HepG2 (cell line): ENCODE results near the gene PSMA7. TPM values are rescaled to one million over a fixed set of nuclear protein-coding genes. Genes with fewer than 3 reads are reported as not detected.

ENCODE experiments used
- ATAC-seq: fragments of 200-7000 bp; cut with Tn5 transposase; 3 replicates; pipeline ENCODE4 v1.9.1; 2020; ENCODE audit warnings: mild to moderate bottlenecking, moderate library complexity
- BruUV-seq: library from RNA; stranded (reverse); fragments of 400-500 nt; replicated peaks from 2 replicates; lab custom pipeline; 2021; lab: Mats Ljungman, UMichigan
- CTCF ChIA-PET: fragments of 300-600 bp; formaldehyde crosslinking; extraction: SDS; loops from one replicate; lab custom pipeline; 2021; ENCODE audit warnings: low total read pairs, inconsistent platforms, low intra/inter-chr PET ratio; lab: Yijun Ruan, JAX
- POLR2A ChIA-PET: fragments of 350-600 bp; sonication (Branson Sonifier 250); formaldehyde crosslinking; loops from one replicate; lab custom pipeline; 2020; ENCODE audit warnings: antibody characterized with exemption, inconsistent platforms; lab: Yijun Ruan, JAX
- DNase-seq: peaks from one replicate; pipeline ENCODE4 v3.0.0-alpha.2; 2015; ENCODE audit warnings: low spot score
- FAIRE-seq: peaks from 3 replicates; lab custom pipeline; 2011; peaks lifted over from hg19 to GRCh38; lab: Jason Lieb, UNC
- H2AFZ ChIP-seq: one replicate; pipeline ENCODE4 v1.6.1; 2011; ENCODE audit warnings: low read length, inconsistent platforms
- H3K27ac ChIP-seq: fragments of 300-600 bp; 3 replicates; pipeline ENCODE4 v1.8.0; 2011; ENCODE audit warnings: mixed run types, mild to moderate bottlenecking, mixed read lengths, low read length, inconsistent platforms; ENCODE audit not compliant: insufficient read depth; ENCODE audit errors: extremely low read length
- H3K27me3 ChIP-seq, 2 experiments: fragments of 200-600 bp in 1 of 2; 2 replicates in 1 of 2; 3 replicates in 1 of 2; pipeline versions ENCODE4 v1.6.0 to v1.8.0; 2011; ENCODE audit warnings: low read length in 2 of 2, mild to moderate bottlenecking in 2 of 2, moderate library complexity in 2 of 2, inconsistent platforms in 1 of 2; ENCODE audit not compliant: insufficient read depth in 2 of 2, control insufficient read depth in 1 of 2
- H3K36me3 ChIP-seq, 2 experiments: fragments of 200-600 bp in 1 of 2; replicated peaks in 1 of 2; 2 replicates in 1 of 2; 3 replicates in 1 of 2; pipeline versions ENCODE4 v1.5.1 to v1.8.0; 2011; ENCODE audit warnings: low read length in 2 of 2, inconsistent platforms in 1 of 2; ENCODE audit not compliant: insufficient read depth in 2 of 2, control insufficient read depth in 1 of 2
- H3K4me1 ChIP-seq: 2 replicates; pipeline ENCODE4 v1.5.1; 2012; ENCODE audit warnings: low read length, inconsistent platforms; ENCODE audit not compliant: insufficient read depth
- H3K4me2 ChIP-seq: 2 replicates; pipeline ENCODE4 v1.6.0; 2011; ENCODE audit warnings: low read depth, low read length, inconsistent platforms
- H3K4me3 ChIP-seq, 3 experiments: fragments of 200-600 bp in 1 of 3; sonication (generic), shearing (Covaris generic) in 1 of 3; replicated peaks in 1 of 3; 2 replicates each; pipeline ENCODE4 v1.5.1; 2011 to 2016; ENCODE audit warnings: low read length in 3 of 3, inconsistent platforms in 2 of 3, low read depth in 2 of 3, mild to moderate bottlenecking in 2 of 3, control low read depth in 1 of 3, mixed read lengths in 1 of 3; ENCODE audit not compliant: insufficient read depth in 1 of 3
- H3K79me2 ChIP-seq: one replicate; pipeline ENCODE4 v1.6.1; 2011; ENCODE audit warnings: low read length, inconsistent platforms; ENCODE audit not compliant: insufficient read depth
- H3K9ac ChIP-seq: 2 replicates; pipeline ENCODE4 v1.6.0; 2011; ENCODE audit warnings: mild to moderate bottlenecking, low read depth, low read length, inconsistent platforms; ENCODE audit not compliant: insufficient read depth
- H3K9me3 ChIP-seq: 2 replicates; pipeline ENCODE4 v1.5.1; 2012; ENCODE audit warnings: mild to moderate bottlenecking, low read length
- H4K20me1 ChIP-seq: 2 replicates; pipeline ENCODE4 v1.6.0; 2011; ENCODE audit warnings: inconsistent platforms, mild to moderate bottlenecking, low read length, moderate library complexity; ENCODE audit not compliant: insufficient read depth
- AGO1 ChIP-seq: fragments of 200-400 bp; formaldehyde crosslinking; IDR thresholded peaks from 2 replicates; pipeline ENCODE4 v1.6.1; 2017; ENCODE audit warnings: mild to moderate bottlenecking, low read depth, low read length, moderate library complexity; ENCODE audit not compliant: poor library complexity, severe bottlenecking
- FOSL2 ChIP-seq: sonication (generic); formaldehyde crosslinking; IDR thresholded peaks from 2 replicates; pipeline ENCODE4 v1.4.0; 2020; ENCODE audit warnings: missing genetic modification reagents
- GLMP ChIP-seq: sonication (generic); formaldehyde crosslinking; IDR thresholded peaks from 2 replicates; pipeline ENCODE4 v1.9.0; 2021; ENCODE audit warnings: missing genetic modification reagents, mild to moderate bottlenecking, borderline replicate concordance
- HNRNPLL ChIP-seq: fragments of 200-400 bp; formaldehyde crosslinking; IDR thresholded peaks from 2 replicates; pipeline ENCODE4 v1.6.1; 2017; ENCODE audit warnings: mild to moderate bottlenecking, low read depth, low read length; ENCODE audit not compliant: poor library complexity, severe bottlenecking
- KDM1A ChIP-seq: IDR thresholded peaks from 2 replicates; pipeline ENCODE4 v1.6.1; 2016; ENCODE audit warnings: missing compliant biosample characterization
- TRAFD1 ChIP-seq: sonication (generic); formaldehyde crosslinking; IDR thresholded peaks from 2 replicates; pipeline ENCODE4 v1.5.1; 2020; ENCODE audit warnings: missing genetic modification reagents, mild to moderate bottlenecking, borderline replicate concordance
- ZFP91 ChIP-seq: sonication (generic); formaldehyde crosslinking; IDR thresholded peaks from 2 replicates; pipeline ENCODE4 v1.9.0; 2022; ENCODE audit warnings: missing genetic modification reagents, mild to moderate bottlenecking, borderline replicate concordance
- ZNF382 ChIP-seq: sonication (generic); formaldehyde crosslinking; IDR thresholded peaks from 2 replicates; pipeline ENCODE4 v1.5.0; 2020; ENCODE audit warnings: missing genetic modification reagents, mild to moderate bottlenecking, borderline replicate concordance
- ZNF44 ChIP-seq: sonication (generic); formaldehyde crosslinking; IDR thresholded peaks from 2 replicates; pipeline ENCODE4 v1.5.1; 2020; ENCODE audit warnings: mild to moderate bottlenecking, missing genetic modification reagents
- ZNF609 ChIP-seq: sonication (generic); formaldehyde crosslinking; IDR thresholded peaks from 2 replicates; pipeline ENCODE4 v1.4.0; 2020; ENCODE audit warnings: mild to moderate bottlenecking, missing genetic modification reagents, borderline replicate concordance
- ZNF720 ChIP-seq: sonication (generic); formaldehyde crosslinking; IDR thresholded peaks from 2 replicates; pipeline ENCODE4 v1.4.0; 2020; ENCODE audit warnings: missing genetic modification reagents
- ZSCAN21 ChIP-seq: sonication (generic); formaldehyde crosslinking; IDR thresholded peaks from 2 replicates; pipeline ENCODE4 v1.8.0; 2022; ENCODE audit warnings: mild to moderate bottlenecking, missing genetic modification reagents, moderate library complexity, borderline replicate concordance
- WGBS: methylation state at CpG from one replicate; pipeline ENCODE4 v1.1.6; 2017; ENCODE audit warnings: low lambda C conversion rate; 5-methylcytosine and 5-hydroxymethylcytosine counted together
- in situ Hi-C: cut with HindIII; loops from 2 replicates; pipeline ENCODE4 v1.10.0; 2017; ENCODE audit warnings: low pct_unique_long_range_greater_than_20kb; ENCODE audit not compliant: extremely low pct_ligation_motif_present
- intact Hi-C: fragments of 100-400 bp; cut with micrococcal nuclease; formaldehyde crosslinking; loops from one replicate; pipeline ENCODE4 v1.10.0; 2022; ENCODE audit not compliant: unreplicated experiment
- polyA plus RNA-seq, 8 experiments: library from polyadenylated mRNA; depleted of rRNA in 3 of 8; stranded (reverse) in 7 of 8; unstranded in 1 of 8; fragments of >200 nt; fragmentation: Illumina TruSeq in 4 of 8; extraction: Trizol in 4 of 8; gene quantifications; 2 replicates each; pipeline versions ENCODE4 v1.2.1 to v1.2.3, GENCODE V29; 2011 to 2016; ENCODE audit warnings: low read depth in 4 of 8, missing spikeins in 1 of 8, mixed read lengths in 1 of 8; ENCODE audit not compliant: insufficient read depth in 1 of 8
- total RNA-seq, 5 experiments: library from RNA; depleted of rRNA; stranded (reverse); fragments of >200 nt; fragmentation: Illumina TruSeq; extraction: Trizol; gene quantifications; 2 replicates each; pipeline ENCODE4 v1.2.3, GENCODE V29; 2016; ENCODE audit warnings: low read depth in 1 of 5

PSMA7 gene
- total and polyA plus RNA-seq, 2 of the 13 experiments (the other 11 are each of a cell fraction or from before 2014, with no cell fraction given) = 531 to 631 TPM

GRCh38 chr20:62157387-62158087 is 14.3 kb upstream of the PSMA7 start:
- WGBS = 92% methylated on average over 25 of the region's 25 CpGs
- H2AFZ ChIP-seq = no peak overlapping the region
- no peaks in the 10 kb centered on the region for H3K27me3 ChIP-seq
- BruUV-seq = no TSS peak
- H3K27ac ChIP-seq = no peak overlapping the region
- no peaks in the 10 kb centered on the region for H3K9me3 ChIP-seq
- ATAC-seq (no peak), DNase-seq (no peak), FAIRE-seq (no peak)
- H4K20me1 ChIP-seq = peaks cover 17% of the 10 kb centered on the region
- no peak overlapping the region for H3K4me3 ChIP-seq
- H3K4me1 ChIP-seq = peaks cover 37% of the 10 kb centered on the region
- intact Hi-C loops = loop anchor here (1.0 to 5.0 kb wide), 2 partner anchors 35 to 146 kb away; partner anchors contain the start of gene LSM14B
- in situ Hi-C loops = no loop called here
- no peak overlapping the region for H3K4me2 ChIP-seq
- peaks cover 34 to 73% of the 10 kb centered on the region in 2 experiments for H3K36me3 ChIP-seq
- CTCF ChIA-PET = interaction anchor here (0.7 to 4.9 kb wide), 5 partner anchors 13 to 176 kb away, joined by 3 to 46 read pairs (median 3); no protein-coding TSS in a partner anchor
- POLR2A ChIA-PET = interaction anchor here (2.6 kb wide), 1 partner anchor 91 kb away, joined by 7 read pairs; no protein-coding TSS in a partner anchor
- no peak overlapping the region for H3K9ac ChIP-seq
- H3K79me2 ChIP-seq = peaks cover 74% of the 10 kb centered on the region
- TF ChIP-seq ZNF609 = no peak
- no peak for TF ChIP-seq KDM1A (CRISPR knock-in tag)
- TF ChIP-seq ZNF44 (CRISPR knock-in tag) = no peak
- TF ChIP-seq AGO1 = no peak
- 0 out of 2 replicates have a peak, but pooled peaks have one; percentile 52 for TF ChIP-seq ZSCAN21 (CRISPR knock-in tag)
- TF ChIP-seq ZNF382 (CRISPR knock-in tag) = no peak
- no peak for TF ChIP-seq TRAFD1
- TF ChIP-seq GLMP (CRISPR knock-in tag) = no peak
- no peak for TF ChIP-seq FOSL2 (CRISPR knock-in tag)
- peak; percentile 8 for TF ChIP-seq HNRNPLL
- peak; percentile 5; the same call in 1 of the 2 replicates for TF ChIP-seq ZFP91 (CRISPR knock-in tag)
- no peak for TF ChIP-seq ZNF720 (CRISPR knock-in tag)
